SU-DHL-6 (cell line): ENCODE measurements around the gene GPT2.

Experiments
- H2AFZ ChIP-seq: fragments of 200-600 bp; sonication (generic); 2 replicates; pipeline ENCODE4 v1.6.1; 2014; ENCODE audit warnings: low read depth, mild to moderate bottlenecking, moderate library complexity, mixed read lengths, antibody characterized with exemption, low read length; ENCODE audit not compliant: severe bottlenecking
- H3F3A ChIP-seq: fragments of 200-600 bp; shearing (Covaris generic); 2 replicates; pipeline ENCODE4 v1.6.0; 2016; ENCODE audit warnings: antibody characterized with exemption, mild to moderate bottlenecking; ENCODE audit not compliant: insufficient read depth
- H3K27ac ChIP-seq: fragments of 200-600 bp; sonication (generic); 2 replicates; pipeline ENCODE4 v1.5.1; 2016; ENCODE audit warnings: low read depth, mild to moderate bottlenecking, low read length, moderate library complexity, mixed read lengths
- H3K27me3 ChIP-seq: fragments of 200-600 bp; sonication (generic), shearing (Covaris generic); 2 replicates; pipeline ENCODE4 v1.6.0; 2014; ENCODE audit warnings: mild to moderate bottlenecking, low read length
- H3K36me3 ChIP-seq: fragments of 200-600 bp; sonication (generic); 2 replicates; pipeline ENCODE4 v1.6.1; 2014; ENCODE audit warnings: mild to moderate bottlenecking, low read length, mixed read lengths
- H3K4me2 ChIP-seq: fragments of 300-600, 200-600 bp; shearing (Covaris generic), sonication (generic); 2 replicates; pipeline ENCODE4 v1.6.0; 2014; ENCODE audit warnings: low read length, low read depth, mild to moderate bottlenecking; ENCODE audit not compliant: poor library complexity, severe bottlenecking
- H3K4me3 ChIP-seq: fragments of 200-600 bp; sonication (generic); 2 replicates; pipeline ENCODE4 v1.5.1; 2014; ENCODE audit warnings: antibody characterized with exemption, low read length, mild to moderate bottlenecking, mixed read lengths; ENCODE audit not compliant: insufficient read depth, poor library complexity, severe bottlenecking
- H3K79me2 ChIP-seq: fragments of 200-600 bp; sonication (generic); 2 replicates; pipeline ENCODE4 v1.6.1; 2014; ENCODE audit warnings: mild to moderate bottlenecking, low read length, moderate library complexity; ENCODE audit not compliant: insufficient read depth
- H3K9ac ChIP-seq: fragments of 200-600 bp; sonication (generic); 2 replicates; pipeline ENCODE4 v1.7.0; 2014; ENCODE audit warnings: mild to moderate bottlenecking, low read length
- H3K9me2 ChIP-seq: fragments of 200-600 bp; sonication (generic); replicated peaks from 2 replicates; pipeline ENCODE4 v1.6.1; 2014; ENCODE audit warnings: low read length; ENCODE audit not compliant: insufficient read depth
- H3K9me3 ChIP-seq: fragments of 200-600 bp; sonication (generic); 2 replicates; pipeline ENCODE4 v1.6.1; 2014; ENCODE audit warnings: low read length, mixed read lengths; ENCODE audit not compliant: insufficient read depth
- H4K20me1 ChIP-seq: fragments of 200-600 bp; sonication (generic); 2 replicates; pipeline ENCODE4 v1.6.1; 2014; ENCODE audit warnings: low read depth, mild to moderate bottlenecking, antibody characterized with exemption, low read length, moderate library complexity, mixed read lengths
- EZH2phosphoT487 ChIP-seq: fragments of 200-600 bp; sonication (generic), shearing (Covaris generic); conservative IDR thresholded peaks from 2 replicates; pipeline ENCODE4 v1.6.1; 2018; ENCODE audit warnings: mild to moderate bottlenecking, antibody characterized with exemption, low read length, moderate library complexity, mixed read lengths
- TF ChIP-seq, protein P1 (sequence below): fragments of 200-600 bp; sonication (generic); IDR thresholded peaks from one replicate; pipeline ENCODE4 v1.5.1; 2017; ENCODE audit warnings: antibody characterized with exemption, mild to moderate bottlenecking, low read length, moderate library complexity; ENCODE audit not compliant: insufficient read depth, poor library complexity, severe bottlenecking

Gene GPT2

DNA sequence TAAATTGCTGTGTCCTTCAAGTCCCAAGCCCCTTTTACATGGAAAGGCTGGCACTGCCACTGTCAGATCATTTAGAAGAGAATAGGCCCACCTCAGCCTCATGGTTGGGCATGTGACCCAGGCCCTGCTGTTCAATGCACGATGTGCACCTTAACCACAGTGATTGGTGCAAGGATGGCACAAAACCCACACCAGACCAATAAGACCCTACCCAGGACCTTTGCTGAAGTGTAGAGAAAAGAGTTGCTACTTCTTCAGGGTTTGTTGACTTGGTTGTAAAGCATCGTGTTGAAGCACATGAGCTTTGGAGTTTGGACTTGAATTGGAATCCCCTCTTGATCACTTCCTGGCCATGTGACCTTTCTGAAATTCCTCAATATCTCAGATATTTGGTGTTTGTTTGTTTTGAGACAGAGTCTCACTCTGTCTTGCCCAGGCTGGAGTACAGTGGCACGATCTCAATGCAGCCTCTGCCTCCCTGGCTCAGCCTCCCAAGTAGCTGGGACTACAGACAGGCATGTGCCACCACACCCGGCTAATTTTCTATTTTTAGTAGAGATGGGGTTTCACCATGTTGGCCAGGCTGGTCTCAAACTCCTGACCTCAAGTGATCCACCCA lies 64.5 kb downstream of the GPT2 start:
- H3K9me3 ChIP-seq: no peaks in the 10 kb centered on the region

DNA sequence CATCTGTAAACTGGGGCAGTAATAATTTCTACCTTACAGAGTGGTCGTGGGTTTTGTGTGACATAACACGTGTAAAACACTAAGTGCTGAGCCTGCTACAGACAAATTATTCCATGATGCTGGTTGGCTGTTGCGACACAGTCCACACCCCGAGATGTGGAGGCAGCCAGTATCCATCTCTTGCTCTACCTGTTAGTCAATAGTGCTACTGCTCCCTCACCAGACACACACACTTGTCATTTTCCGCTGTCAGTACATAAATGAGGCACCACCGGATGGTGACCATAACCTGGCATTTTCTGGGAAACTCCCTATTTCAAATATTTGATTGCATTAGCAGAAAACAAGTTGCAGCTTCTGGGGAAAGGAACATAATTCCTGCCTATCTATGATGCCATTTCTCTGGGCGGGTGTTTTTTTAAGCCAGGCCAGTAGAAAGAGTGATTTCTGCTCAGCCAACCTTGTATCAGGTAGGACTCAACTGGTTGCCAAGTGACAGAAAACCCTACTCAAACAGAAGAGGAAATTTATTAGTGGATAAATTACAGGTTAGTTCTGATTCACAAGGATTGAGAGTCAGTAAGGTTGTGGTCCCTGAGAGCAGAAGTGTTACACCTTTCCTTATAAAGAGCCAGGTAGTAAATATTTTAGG lies 65.2 kb downstream of the GPT2 start:
- H3K79me2 ChIP-seq: no peaks in the 10 kb centered on the region
- H3K27ac ChIP-seq: no peak overlapping the region
- no peak for TF ChIP-seq EZH2phosphoT487
- TF ChIP-seq, protein P1, sequence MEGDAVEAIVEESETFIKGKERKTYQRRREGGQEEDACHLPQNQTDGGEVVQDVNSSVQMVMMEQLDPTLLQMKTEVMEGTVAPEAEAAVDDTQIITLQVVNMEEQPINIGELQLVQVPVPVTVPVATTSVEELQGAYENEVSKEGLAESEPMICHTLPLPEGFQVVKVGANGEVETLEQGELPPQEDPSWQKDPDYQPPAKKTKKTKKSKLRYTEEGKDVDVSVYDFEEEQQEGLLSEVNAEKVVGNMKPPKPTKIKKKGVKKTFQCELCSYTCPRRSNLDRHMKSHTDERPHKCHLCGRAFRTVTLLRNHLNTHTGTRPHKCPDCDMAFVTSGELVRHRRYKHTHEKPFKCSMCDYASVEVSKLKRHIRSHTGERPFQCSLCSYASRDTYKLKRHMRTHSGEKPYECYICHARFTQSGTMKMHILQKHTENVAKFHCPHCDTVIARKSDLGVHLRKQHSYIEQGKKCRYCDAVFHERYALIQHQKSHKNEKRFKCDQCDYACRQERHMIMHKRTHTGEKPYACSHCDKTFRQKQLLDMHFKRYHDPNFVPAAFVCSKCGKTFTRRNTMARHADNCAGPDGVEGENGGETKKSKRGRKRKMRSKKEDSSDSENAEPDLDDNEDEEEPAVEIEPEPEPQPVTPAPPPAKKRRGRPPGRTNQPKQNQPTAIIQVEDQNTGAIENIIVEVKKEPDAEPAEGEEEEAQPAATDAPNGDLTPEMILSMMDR: no peak
- no peak overlapping the region for H2AFZ ChIP-seq
- H4K20me1 ChIP-seq: no peaks in the 10 kb centered on the region
- no peak overlapping the region for H3K9ac ChIP-seq
- H3F3A ChIP-seq: no peaks in the 10 kb centered on the region
- no peaks in the 10 kb centered on the region for H3K27me3 ChIP-seq
- H3K9me2 ChIP-seq: no peaks in the 10 kb centered on the region
- H3K4me2 ChIP-seq: no peak overlapping the region
- no peaks in the 10 kb centered on the region for H3K9me3 ChIP-seq
- H3K36me3 ChIP-seq: no peaks in the 10 kb centered on the region
- no peak overlapping the region for H3K4me3 ChIP-seq

More for the DNA sequence above, 64.5 kb downstream of the GPT2 start:
- no peaks in the 10 kb centered on the region for H3F3A ChIP-seq
- no peaks in the 10 kb centered on the region for H4K20me1 ChIP-seq
- no peaks in the 10 kb centered on the region for H3K79me2 ChIP-seq
- no peak overlapping the region for H3K27ac ChIP-seq
- H3K4me3 ChIP-seq: no peak overlapping the region
- H3K4me2 ChIP-seq: no peak overlapping the region
- H3K36me3 ChIP-seq: no peaks in the 10 kb centered on the region
- no peak overlapping the region for H3K9ac ChIP-seq
- no peaks in the 10 kb centered on the region for H3K9me2 ChIP-seq
- no peak overlapping the region for H2AFZ ChIP-seq
- TF ChIP-seq EZH2phosphoT487: no peak
- TF ChIP-seq, protein P1: no peak
- H3K27me3 ChIP-seq: no peaks in the 10 kb centered on the region

DNA sequence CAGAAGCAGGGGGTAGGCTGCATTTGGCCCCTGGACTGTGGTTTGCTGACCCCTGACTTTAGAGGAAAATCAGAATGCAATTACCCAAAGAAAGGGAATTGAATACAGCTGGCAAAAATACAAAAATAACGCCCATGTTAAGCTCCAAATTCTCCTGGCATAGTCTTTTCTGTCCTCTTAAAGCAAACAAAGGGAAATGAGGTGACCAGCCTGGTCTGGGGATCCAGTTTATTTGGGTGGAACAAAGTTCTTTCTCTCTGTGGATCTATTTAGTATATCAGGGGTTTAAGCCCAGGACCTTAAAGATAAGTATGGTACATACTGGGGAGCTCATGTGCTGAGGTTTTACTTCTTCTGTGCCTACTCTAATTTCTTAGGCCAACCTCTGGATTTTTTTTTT lies 65.8 kb downstream of the GPT2 start:
- no peak overlapping the region for H3K27ac ChIP-seq
- no peak for TF ChIP-seq EZH2phosphoT487
- TF ChIP-seq, protein P1: no peak
- H3F3A ChIP-seq: 0 out of 2 replicates have a peak, but pooled peaks cover 5% of the 10 kb centered on the region
- no peak overlapping the region for H3K4me2 ChIP-seq
- no peak overlapping the region for H2AFZ ChIP-seq
- H3K9me2 ChIP-seq: no peaks in the 10 kb centered on the region
- no peak overlapping the region for H3K9ac ChIP-seq
- H3K36me3 ChIP-seq: peaks cover 5% of the 10 kb centered on the region; the same call in 1 of the 2 replicates
- H3K4me3 ChIP-seq: no peak overlapping the region
- no peaks in the 10 kb centered on the region for H3K27me3 ChIP-seq
- no peaks in the 10 kb centered on the region for H4K20me1 ChIP-seq
- no peaks in the 10 kb centered on the region for H3K9me3 ChIP-seq
- no peaks in the 10 kb centered on the region for H3K79me2 ChIP-seq
